ENCODE results near the gene CD14.

DNA sequence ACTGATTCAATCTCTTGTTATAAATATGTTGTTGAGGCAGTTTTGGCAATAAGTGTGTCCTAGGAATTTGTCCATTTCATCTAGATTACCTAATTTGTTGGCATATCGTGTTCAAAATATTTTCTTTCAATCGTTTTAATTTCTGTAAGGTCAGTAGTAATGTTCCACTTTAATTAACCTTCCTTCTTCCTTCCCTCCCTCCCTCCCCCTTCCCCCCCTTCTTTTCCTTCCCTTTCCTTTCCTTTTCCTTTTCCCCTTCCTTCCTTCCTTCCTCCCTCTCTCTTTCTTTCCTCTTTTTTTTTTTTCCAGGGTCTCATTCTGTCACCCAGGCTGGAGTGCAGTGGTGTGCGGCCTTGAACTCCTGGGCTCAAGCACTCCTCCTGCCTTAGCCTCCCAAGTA lies 27.1 kb downstream of the CD14 start:
- TF ChIP-seq, protein P1, sequence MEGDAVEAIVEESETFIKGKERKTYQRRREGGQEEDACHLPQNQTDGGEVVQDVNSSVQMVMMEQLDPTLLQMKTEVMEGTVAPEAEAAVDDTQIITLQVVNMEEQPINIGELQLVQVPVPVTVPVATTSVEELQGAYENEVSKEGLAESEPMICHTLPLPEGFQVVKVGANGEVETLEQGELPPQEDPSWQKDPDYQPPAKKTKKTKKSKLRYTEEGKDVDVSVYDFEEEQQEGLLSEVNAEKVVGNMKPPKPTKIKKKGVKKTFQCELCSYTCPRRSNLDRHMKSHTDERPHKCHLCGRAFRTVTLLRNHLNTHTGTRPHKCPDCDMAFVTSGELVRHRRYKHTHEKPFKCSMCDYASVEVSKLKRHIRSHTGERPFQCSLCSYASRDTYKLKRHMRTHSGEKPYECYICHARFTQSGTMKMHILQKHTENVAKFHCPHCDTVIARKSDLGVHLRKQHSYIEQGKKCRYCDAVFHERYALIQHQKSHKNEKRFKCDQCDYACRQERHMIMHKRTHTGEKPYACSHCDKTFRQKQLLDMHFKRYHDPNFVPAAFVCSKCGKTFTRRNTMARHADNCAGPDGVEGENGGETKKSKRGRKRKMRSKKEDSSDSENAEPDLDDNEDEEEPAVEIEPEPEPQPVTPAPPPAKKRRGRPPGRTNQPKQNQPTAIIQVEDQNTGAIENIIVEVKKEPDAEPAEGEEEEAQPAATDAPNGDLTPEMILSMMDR (IDR thresholded peaks at IDR 0.05): no peak
- no peak for TF ChIP-seq POLR2A (IDR thresholded peaks at IDR 0.05)
- no peak for TF ChIP-seq POLR2AphosphoS5 (IDR thresholded peaks at IDR 0.05)
- TF ChIP-seq EP300 (IDR thresholded peaks at IDR 0.05): no peak
